ENCODE measurements around the gene GPR119.

DNA sequence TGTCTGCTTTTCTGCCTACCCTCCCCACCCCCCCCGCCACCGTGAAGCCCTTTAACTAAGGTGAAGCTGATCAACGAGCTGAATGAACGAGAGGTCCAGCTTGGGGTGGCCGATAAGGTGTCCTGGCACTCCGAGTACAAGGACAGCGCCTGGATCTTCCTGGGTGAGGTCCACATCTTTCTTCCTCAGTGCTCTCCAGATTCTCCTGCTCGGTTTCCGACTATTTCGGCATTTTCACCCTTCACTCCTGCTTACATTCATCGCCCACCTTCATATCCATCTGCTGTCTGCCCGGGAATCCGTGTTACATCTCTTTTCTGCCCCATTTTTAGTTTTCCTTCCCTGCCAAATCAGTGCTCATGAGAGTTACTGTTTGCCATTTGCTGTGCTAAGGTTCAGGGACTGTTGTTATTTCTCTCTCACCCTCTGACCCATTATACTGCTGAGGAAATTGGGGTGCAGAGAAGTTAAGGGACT is 16.8 kb upstream of the GPR119 start:
- TF ChIP-seq GATA2 (IDR thresholded peaks at IDR 0.05; ENCODE audit: low read depth, low read length) (no peak), GATA3 (IDR thresholded peaks at IDR 0.05; ENCODE audit: low read depth, low read length) (no peak)
